ENCODE measurements around the gene FGF6. TPM values are rescaled to one million over a fixed set of nuclear protein-coding genes. Genes with fewer than 3 reads are reported as not detected.
"Not testable (repeated sequence)": the region's sequence is repeated elsewhere in the genome, so short reads cannot be mapped to it uniquely, and the experiment has no call there.

The FGF6 gene
- polyA plus RNA-seq, 1 experiment = not detected

DNA sequence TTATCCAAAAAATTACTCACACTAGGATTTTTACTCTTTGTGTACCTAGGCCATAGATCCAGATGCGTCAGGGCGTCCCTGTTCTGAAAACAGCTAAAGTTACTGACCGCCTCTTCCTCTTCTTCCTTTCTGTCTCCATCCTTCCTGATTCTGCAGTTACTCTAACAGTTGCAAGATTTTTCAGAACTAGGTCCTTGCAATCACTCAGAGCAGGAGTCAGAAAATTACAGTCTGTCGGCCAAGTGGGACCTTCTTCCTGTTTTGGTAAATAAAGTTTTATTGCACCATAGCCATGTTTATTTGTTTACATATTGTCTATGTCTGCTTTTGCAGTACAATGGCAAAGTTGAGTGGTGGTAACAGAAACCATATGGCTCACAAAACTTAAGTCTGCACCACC lies 25.6 kb upstream of the FGF6 start:
- TF ChIP-seq, protein P1, sequence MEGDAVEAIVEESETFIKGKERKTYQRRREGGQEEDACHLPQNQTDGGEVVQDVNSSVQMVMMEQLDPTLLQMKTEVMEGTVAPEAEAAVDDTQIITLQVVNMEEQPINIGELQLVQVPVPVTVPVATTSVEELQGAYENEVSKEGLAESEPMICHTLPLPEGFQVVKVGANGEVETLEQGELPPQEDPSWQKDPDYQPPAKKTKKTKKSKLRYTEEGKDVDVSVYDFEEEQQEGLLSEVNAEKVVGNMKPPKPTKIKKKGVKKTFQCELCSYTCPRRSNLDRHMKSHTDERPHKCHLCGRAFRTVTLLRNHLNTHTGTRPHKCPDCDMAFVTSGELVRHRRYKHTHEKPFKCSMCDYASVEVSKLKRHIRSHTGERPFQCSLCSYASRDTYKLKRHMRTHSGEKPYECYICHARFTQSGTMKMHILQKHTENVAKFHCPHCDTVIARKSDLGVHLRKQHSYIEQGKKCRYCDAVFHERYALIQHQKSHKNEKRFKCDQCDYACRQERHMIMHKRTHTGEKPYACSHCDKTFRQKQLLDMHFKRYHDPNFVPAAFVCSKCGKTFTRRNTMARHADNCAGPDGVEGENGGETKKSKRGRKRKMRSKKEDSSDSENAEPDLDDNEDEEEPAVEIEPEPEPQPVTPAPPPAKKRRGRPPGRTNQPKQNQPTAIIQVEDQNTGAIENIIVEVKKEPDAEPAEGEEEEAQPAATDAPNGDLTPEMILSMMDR (IDR thresholded peaks at IDR 0.05; ENCODE audit: insufficient read depth, low read depth, low read length) = no peak
- CTCF ChIA-PET = no interaction called here

DNA sequence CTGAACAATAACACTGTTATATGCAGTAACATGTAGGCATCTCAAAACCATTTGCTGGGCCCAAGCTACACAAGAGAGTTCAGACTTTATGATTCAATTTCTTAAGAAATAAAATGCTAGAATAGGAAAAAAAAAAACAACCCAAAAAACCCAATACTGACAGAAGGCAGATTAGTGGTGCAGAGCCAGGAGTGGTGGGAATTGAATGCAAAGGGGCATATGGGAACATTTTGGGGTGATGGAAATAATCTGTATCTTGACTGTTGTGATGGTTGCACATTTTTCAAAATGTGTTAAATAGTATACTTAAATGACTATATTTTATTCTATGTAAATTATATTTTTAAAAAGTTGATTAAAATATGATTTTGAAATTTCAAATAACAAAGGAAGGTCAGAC lies 23.4 kb upstream of the FGF6 start:
- POLR2A ChIA-PET = no interaction called here
- Histone ChIP-seq H3K36me3 (ENCODE audit: control insufficient read depth, insufficient read depth, low read length) (no peaks in the 10 kb centered on the region), H3K27me3 (ENCODE audit: control insufficient read depth, insufficient read depth, low read length) (0 out of 2 replicates have a peak, but pooled peaks cover 2% of the 10 kb centered on the region), H3K4me3 (ENCODE audit: low read depth, low read length) (no peak overlapping the region)
- TF ChIP-seq, protein P1 (IDR thresholded peaks at IDR 0.05; ENCODE audit: insufficient read depth, low read depth, low read length) = no peak
- DNase-seq (ENCODE audit: low read depth) = no peak
- CTCF ChIA-PET = interaction anchor here (0.5 to 0.8 kb wide), 2 partner anchors 24 to 37 kb away, joined by 3 read pairs; no protein-coding TSS in a partner anchor

More for the DNA sequence above, 25.6 kb upstream of the FGF6 start:
- no peak overlapping the region for H3K4me3 ChIP-seq (ENCODE audit: low read depth, low read length)
- POLR2A ChIA-PET = no interaction called here
- no peaks in the 10 kb centered on the region for H3K36me3 ChIP-seq (ENCODE audit: control insufficient read depth, insufficient read depth, low read length)
- DNase-seq (ENCODE audit: low read depth) = no peak
- H3K27me3 ChIP-seq (ENCODE audit: control insufficient read depth, insufficient read depth, low read length) = 0 out of 2 replicates have a peak, but pooled peaks cover 2% of the 10 kb centered on the region

DNA sequence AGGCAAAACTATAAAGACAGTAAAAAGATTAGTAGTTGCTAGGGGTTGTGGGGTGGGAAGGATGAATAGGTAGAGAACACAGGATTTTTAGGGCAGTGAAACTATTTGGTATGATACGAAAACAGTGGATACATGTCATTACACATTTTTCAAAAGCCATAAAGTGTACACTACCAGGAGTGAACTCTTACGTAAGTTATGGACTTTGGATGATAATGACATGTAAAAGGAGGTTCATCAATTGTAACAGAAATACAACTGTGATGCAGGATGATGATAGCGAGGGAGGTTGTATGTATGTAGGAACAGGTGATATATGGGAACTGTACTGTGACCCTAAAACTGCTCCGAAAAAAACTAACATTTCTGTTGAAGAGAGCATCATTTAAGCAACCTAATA lies 15.1 kb upstream of the FGF6 start:
- CTCF ChIA-PET = interaction anchor here (0.8 to 0.9 kb wide), 2 partner anchors 14 to 40 kb away, joined by 3 read pairs; no protein-coding TSS in a partner anchor
- Histone ChIP-seq H3K4me3 (ENCODE audit: low read depth, low read length) (no peak overlapping the region), H3K27me3 (ENCODE audit: control insufficient read depth, insufficient read depth, low read length) (no peaks in the 10 kb centered on the region), H3K36me3 (ENCODE audit: control insufficient read depth, insufficient read depth, low read length) (no peaks in the 10 kb centered on the region)
- TF ChIP-seq, protein P1 (IDR thresholded peaks at IDR 0.05; ENCODE audit: insufficient read depth, low read depth, low read length) = no peak
- POLR2A ChIA-PET = no interaction called here
- no peak for DNase-seq (ENCODE audit: low read depth)

DNA sequence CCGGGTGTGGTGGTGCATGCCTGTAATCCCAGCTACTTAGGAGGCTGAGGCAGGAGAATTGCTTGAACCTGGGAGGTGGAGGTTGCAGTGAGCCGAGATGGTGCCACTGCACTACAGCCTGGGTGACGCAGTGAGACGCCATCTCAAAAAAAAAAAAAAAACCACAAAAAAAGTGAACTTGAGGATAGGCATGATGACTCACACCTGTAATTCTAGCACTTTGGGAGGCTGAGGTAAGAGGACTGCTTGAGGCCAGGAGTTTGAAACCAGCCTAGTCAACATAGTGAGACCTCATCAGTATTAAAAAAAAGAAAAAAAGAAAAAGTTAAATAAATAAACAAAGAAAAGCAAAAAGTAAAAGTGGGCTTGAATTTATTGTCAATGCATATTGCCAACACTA lies 10.2 kb upstream of the FGF6 start:
- CTCF ChIA-PET; H3K27me3 ChIP-seq (ENCODE audit: control insufficient read depth, insufficient read depth, low read length); POLR2A ChIA-PET; H3K4me3 ChIP-seq (ENCODE audit: low read depth, low read length); DNase-seq (ENCODE audit: low read depth); H3K36me3 ChIP-seq (ENCODE audit: control insufficient read depth, insufficient read depth, low read length): not testable (repeated sequence)

DNA sequence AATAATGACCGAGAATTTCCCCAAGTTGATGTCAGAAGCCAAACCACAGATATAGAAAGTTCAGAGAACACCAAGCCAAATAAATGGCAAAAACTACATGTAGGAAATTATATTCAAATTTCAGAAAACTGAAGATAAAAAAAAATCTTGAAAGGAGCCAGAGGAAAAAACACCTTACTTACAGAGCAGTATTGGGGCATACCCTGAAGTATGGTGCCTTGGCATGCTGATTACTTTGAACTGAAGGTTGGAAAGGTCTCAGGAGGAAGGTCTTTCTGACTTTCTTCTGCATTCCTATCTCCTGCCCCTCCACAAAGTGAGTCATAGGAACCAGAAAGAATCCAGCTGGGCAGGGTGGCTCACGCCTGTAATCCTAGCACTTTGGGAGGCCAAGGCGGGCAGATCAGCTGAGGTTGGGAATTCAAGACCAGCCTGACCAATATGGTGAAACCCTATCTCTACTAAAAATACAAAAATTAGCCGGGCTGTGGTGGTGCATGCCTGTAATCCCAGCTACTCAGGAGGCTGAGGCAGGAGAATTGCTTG lies 8.8 kb upstream of the FGF6 start:
- no peaks in the 10 kb centered on the region for H3K36me3 ChIP-seq (ENCODE audit: control insufficient read depth, insufficient read depth, low read length)
- peaks cover 4% of the 10 kb centered on the region for H3K27me3 ChIP-seq (ENCODE audit: control insufficient read depth, insufficient read depth, low read length)
- no peak for DNase-seq (ENCODE audit: low read depth)
- CTCF ChIA-PET = no interaction called here
- POLR2A ChIA-PET = no interaction called here
- no peak overlapping the region for H3K4me3 ChIP-seq (ENCODE audit: low read depth, low read length)
- TF ChIP-seq, protein P1 (IDR thresholded peaks at IDR 0.05; ENCODE audit: insufficient read depth, low read depth, low read length) = no peak

DNA sequence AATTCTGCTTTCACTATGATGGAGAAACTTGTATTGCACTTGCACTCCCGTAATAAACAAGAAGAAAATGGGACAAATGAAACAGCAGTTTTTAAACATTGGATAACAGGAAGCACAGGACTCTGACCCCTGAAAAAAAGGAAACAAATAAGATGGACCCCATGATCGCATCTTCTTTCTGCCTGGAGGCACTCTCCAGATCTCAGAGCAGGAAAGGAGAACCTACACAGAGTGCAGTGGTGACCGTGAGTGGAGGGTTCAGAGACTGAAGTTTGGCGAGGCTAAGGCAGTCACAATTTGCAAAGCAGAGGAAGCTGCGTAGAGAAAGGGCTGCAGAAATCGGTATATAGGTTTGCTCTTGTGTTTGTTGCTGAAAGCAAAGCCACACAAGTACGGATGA lies 6.1 kb upstream of the FGF6 start:
- POLR2A ChIA-PET = no interaction called here
- H3K4me3 ChIP-seq (ENCODE audit: low read depth, low read length) = no peak overlapping the region
- no peak for DNase-seq (ENCODE audit: low read depth)

More for the DNA sequence above, 6.1 kb upstream of the FGF6 start:
- CTCF ChIA-PET = interaction anchor here (0.8 kb wide), 1 partner anchor 30 kb away, joined by 4 read pairs; no protein-coding TSS in a partner anchor
- TF ChIP-seq, protein P1 (IDR thresholded peaks at IDR 0.05; ENCODE audit: insufficient read depth, low read depth, low read length) = no peak
- Histone ChIP-seq H3K36me3 (ENCODE audit: control insufficient read depth, insufficient read depth, low read length) (no peaks in the 10 kb centered on the region), H3K27me3 (ENCODE audit: control insufficient read depth, insufficient read depth, low read length) (peaks cover 6% of the 10 kb centered on the region)
